Left ventricle myocardium inferior (tissue), 1 donor: ENCODE measurements around the gene LRRC8D. TPM values are rescaled to one million over a fixed set of nuclear protein-coding genes. Genes with fewer than 3 reads are reported as not detected.

ENCODE experiments used
- DNase-seq: peaks from one replicate; pipeline ENCODE4 v3.0.0-alpha.2; 2020
- H3K27ac ChIP-seq: fragments of 200-600 bp; replicated peaks from 2 replicates; pipeline ENCODE4 v1.8.0; 2021
- H3K27me3 ChIP-seq: fragments of 200-600 bp; 2 replicates; pipeline ENCODE4 v1.8.0; 2021; ENCODE audit warnings: low read depth
- H3K36me3 ChIP-seq: fragments of 200-600 bp; 2 replicates; pipeline ENCODE4 v1.8.0; 2021
- H3K4me1 ChIP-seq: fragments of 200-600 bp; 2 replicates; pipeline ENCODE4 v1.8.0; 2021
- H3K4me3 ChIP-seq: fragments of 200-600 bp; 2 replicates; pipeline ENCODE4 v1.8.0; 2021; ENCODE audit warnings: mild to moderate bottlenecking, moderate library complexity
- H3K9me3 ChIP-seq: fragments of 200-600 bp; replicated peaks from 2 replicates; pipeline ENCODE4 v1.8.0; 2021
- intact Hi-C: fragments of 100-400 bp; cut with micrococcal nuclease; formaldehyde crosslinking; loops from one replicate; pipeline ENCODE4 v1.11.0; 2022
- total RNA-seq: library from RNA; stranded (reverse); fragmentation: NEBNext Ultra II Directional; extraction: Animal tissue kit (Norgen Biotek cat#: 25700); gene quantifications from one replicate; pipeline ENCODE4 v1.2.1, GENCODE V29; 2021
- TF ChIP-seq, protein P1 (sequence below): fragments of 200-600 bp; IDR thresholded peaks from 2 replicates; pipeline ENCODE4 v1.8.0; 2021; ENCODE audit warnings: antibody characterized with exemption, mild to moderate bottlenecking, borderline replicate concordance
- donor health status: DM: no; HTN: yes; CAD: no; lungs with severe emphysema.

The LRRC8D gene
- total RNA-seq, 1 donor from 2014 or later, result 6.4 TPM

DNA sequence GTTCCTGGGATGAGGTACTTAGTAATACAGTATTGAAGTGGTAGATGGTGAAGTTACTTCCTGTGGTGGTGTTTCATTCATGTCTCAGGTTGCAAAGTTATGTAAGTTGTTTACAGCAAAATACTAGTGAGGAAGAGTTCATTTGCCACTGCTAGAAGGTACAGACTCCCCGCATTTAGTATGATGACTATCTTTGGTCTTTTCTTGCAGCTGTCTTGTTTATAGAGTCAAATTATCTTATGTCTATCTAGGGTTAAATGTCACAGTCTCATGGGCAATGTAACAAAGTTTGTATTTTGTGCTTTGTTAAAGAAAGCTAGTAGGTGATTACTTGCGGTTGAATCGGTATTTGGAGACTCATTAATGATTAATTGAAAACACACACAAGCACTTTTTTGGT, 50.2 kb downstream of the LRRC8D start:
- H3K4me1 ChIP-seq, result peaks cover 47% of the 10 kb centered on the region
- TF ChIP-seq, protein P1, sequence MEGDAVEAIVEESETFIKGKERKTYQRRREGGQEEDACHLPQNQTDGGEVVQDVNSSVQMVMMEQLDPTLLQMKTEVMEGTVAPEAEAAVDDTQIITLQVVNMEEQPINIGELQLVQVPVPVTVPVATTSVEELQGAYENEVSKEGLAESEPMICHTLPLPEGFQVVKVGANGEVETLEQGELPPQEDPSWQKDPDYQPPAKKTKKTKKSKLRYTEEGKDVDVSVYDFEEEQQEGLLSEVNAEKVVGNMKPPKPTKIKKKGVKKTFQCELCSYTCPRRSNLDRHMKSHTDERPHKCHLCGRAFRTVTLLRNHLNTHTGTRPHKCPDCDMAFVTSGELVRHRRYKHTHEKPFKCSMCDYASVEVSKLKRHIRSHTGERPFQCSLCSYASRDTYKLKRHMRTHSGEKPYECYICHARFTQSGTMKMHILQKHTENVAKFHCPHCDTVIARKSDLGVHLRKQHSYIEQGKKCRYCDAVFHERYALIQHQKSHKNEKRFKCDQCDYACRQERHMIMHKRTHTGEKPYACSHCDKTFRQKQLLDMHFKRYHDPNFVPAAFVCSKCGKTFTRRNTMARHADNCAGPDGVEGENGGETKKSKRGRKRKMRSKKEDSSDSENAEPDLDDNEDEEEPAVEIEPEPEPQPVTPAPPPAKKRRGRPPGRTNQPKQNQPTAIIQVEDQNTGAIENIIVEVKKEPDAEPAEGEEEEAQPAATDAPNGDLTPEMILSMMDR, result no peak
- no peak for DNase-seq
- intact Hi-C loops, result no loop called here
- H3K27ac ChIP-seq, result no peak overlapping the region
- no peaks in the 10 kb centered on the region for H3K9me3 ChIP-seq
- no peaks in the 10 kb centered on the region for H3K27me3 ChIP-seq
- no peak overlapping the region for H3K4me3 ChIP-seq
- H3K36me3 ChIP-seq, result peaks cover 14% of the 10 kb centered on the region

DNA sequence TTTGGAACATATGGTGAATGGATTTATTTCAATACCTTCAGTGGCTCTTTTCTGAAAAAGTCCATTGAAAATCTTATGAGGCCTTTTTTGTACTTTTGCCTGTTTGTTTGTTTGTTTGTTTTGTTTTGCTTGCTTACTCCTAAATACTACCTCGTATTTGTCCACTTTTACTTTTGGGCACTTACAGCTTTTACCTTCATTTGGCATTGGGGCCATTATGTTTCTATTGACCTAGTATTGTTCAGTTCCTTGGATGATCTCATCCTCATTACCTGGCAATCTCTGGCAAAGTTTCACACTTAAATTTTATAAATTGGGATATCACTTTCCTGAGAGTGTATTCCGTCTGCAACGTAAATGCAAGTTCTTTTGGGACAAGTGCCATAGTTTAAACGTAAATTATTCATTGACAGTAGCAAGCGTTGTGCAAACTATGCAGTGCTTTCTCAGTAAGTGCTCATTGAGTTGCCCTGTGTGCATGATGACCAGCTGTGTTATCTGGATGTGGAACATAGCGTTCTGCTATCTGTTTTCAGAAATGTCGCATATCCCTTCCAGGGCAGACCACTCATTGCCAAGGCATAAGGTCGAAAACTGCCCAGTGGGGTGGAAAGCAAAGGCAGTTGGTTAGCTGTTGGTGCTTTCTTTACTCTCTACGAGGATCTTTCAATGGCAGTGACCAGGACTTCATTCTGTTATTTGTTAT, 51.1 kb downstream of the LRRC8D start:
- Histone ChIP-seq H3K4me3 (no peak overlapping the region), H3K4me1 (peaks cover 49% of the 10 kb centered on the region), H3K9me3 (no peaks in the 10 kb centered on the region), H3K36me3 (peaks cover 14% of the 10 kb centered on the region), H3K27me3 (no peaks in the 10 kb centered on the region), H3K27ac (peak overlapping the region; percentile 68)
- intact Hi-C loops, result no loop called here
- TF ChIP-seq, protein P1, result no peak
- DNase-seq, result no peak

DNA sequence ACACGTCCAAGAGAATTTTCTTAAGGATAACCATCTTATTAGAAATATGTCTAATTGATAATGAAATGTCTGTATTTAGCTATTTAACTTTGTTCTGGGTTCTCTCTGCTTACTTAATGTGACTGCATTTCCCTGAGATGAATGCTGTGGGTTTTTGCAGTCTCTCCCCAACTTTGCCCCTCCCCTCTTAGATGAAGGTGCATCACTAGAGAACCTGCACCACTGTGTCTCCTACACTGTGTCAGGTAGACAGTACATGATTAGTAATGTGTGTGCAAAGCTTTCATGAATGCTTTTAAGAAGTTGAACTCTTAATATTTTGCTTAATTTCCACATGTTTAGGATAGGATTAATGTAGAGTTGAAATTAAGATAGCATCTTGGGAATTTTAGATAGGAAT, 51.7 kb downstream of the LRRC8D start:
- TF ChIP-seq, protein P1, result no peak
- Histone ChIP-seq H3K27me3 (no peaks in the 10 kb centered on the region), H3K27ac (peak overlapping the region; percentile 68), H3K4me3 (no peak overlapping the region), H3K9me3 (no peaks in the 10 kb centered on the region), H3K4me1 (peaks cover 56% of the 10 kb centered on the region), H3K36me3 (peaks cover 14% of the 10 kb centered on the region)
- intact Hi-C loops, result no loop called here
- no peak for DNase-seq

DNA sequence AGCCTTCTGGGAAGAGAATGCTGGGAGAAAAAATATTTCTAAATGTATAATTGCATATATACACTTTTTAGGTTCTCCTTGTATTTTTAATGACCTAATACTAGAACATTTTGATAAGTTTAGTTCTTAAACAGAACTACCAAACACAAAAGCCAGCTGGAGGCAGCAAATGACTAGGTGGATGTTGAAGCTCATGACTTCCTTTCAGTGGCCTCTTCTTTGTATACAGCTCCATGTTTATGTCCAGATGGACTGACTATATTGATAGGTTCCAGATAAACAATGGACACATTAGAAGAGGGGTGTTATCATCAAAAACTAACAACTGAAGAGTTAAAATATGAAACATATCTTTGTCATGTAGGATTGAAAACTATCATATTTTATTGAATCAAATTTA, 52.5 kb downstream of the LRRC8D start:
- peaks cover 63% of the 10 kb centered on the region for H3K4me1 ChIP-seq
- peaks cover 14% of the 10 kb centered on the region for H3K36me3 ChIP-seq
- TF ChIP-seq, protein P1, result no peak
- peak overlapping the region; percentile 68 for H3K27ac ChIP-seq
- intact Hi-C loops, result no loop called here
- H3K4me3 ChIP-seq, result no peak overlapping the region
- H3K9me3 ChIP-seq, result no peaks in the 10 kb centered on the region
- H3K27me3 ChIP-seq, result no peaks in the 10 kb centered on the region
- no peak for DNase-seq

DNA sequence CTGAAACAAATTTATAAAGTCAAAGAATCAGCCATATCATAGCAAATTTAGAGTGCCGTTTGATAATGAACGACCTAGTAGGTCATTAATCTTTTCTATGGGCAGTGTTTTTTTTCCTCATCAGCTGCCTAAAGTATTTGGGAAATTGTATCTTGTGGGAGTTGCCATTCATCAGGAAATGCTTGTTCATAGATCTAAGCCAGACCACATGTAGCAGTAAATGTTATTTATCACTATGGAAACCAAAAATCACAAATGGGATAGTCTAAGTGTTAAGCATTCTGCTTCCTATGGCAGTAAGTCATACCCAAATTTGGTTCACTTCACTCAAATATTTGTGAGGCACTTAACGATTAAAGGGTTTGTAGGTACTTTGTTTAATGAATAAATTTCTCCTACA, 52.9 kb downstream of the LRRC8D start:
- intact Hi-C loops, result no loop called here
- H3K4me1 ChIP-seq, result peaks cover 68% of the 10 kb centered on the region
- DNase-seq, result no peak
- H3K27me3 ChIP-seq, result no peaks in the 10 kb centered on the region
- H3K27ac ChIP-seq, result peak overlapping the region; percentile 68
- H3K36me3 ChIP-seq, result peaks cover 11% of the 10 kb centered on the region
- TF ChIP-seq, protein P1, result no peak
- H3K4me3 ChIP-seq, result no peak overlapping the region
- H3K9me3 ChIP-seq, result no peaks in the 10 kb centered on the region
